ENCODE measurements around the gene DOLK.

DNA sequence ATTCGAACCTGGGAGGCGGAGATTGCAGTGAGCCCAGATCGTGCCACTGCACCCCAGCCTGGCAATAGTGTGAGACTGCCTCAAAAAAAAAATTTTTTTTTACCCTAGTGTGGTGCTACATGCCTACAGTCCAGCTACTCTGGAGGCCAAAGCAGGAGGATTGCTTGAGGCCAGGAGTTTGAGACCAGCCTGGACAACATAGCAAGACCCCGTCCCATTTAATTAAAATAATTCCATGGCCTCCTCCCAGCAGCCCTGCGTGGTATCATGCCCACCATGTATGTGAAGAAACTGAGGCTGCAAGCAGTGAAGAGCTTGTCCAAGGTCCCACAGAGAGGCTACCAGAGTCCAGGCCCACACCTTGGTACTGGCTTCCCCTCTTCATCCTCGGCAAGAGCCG is 46.0 kb downstream of the DOLK start:
- TF ChIP-seq MAX (IDR thresholded peaks at IDR 0.05) (no peak), RAD21 (IDR thresholded peaks at IDR 0.05; ENCODE audit: low read depth) (no peak), ELF1 (IDR thresholded peaks at IDR 0.05; ENCODE audit: borderline replicate concordance, low read depth) (no peak), TCF7L2 (IDR thresholded peaks at IDR 0.05; ENCODE audit: borderline replicate concordance, extremely low read depth, insufficient read depth, insufficient read length) (no peak), POLR2AphosphoS5 (IDR thresholded peaks at IDR 0.05; ENCODE audit: low read depth, low read length) (no peak), EZH2phosphoT487 (IDR thresholded peaks at IDR 0.05; ENCODE audit: borderline replicate concordance) (no peak), CEBPB (IDR thresholded peaks at IDR 0.05; ENCODE audit: low read depth) (no peak), JUND (IDR thresholded peaks at IDR 0.05) (no peak), EZH2 (IDR thresholded peaks at IDR 0.05) (no peak)
- TF ChIP-seq, protein P1, sequence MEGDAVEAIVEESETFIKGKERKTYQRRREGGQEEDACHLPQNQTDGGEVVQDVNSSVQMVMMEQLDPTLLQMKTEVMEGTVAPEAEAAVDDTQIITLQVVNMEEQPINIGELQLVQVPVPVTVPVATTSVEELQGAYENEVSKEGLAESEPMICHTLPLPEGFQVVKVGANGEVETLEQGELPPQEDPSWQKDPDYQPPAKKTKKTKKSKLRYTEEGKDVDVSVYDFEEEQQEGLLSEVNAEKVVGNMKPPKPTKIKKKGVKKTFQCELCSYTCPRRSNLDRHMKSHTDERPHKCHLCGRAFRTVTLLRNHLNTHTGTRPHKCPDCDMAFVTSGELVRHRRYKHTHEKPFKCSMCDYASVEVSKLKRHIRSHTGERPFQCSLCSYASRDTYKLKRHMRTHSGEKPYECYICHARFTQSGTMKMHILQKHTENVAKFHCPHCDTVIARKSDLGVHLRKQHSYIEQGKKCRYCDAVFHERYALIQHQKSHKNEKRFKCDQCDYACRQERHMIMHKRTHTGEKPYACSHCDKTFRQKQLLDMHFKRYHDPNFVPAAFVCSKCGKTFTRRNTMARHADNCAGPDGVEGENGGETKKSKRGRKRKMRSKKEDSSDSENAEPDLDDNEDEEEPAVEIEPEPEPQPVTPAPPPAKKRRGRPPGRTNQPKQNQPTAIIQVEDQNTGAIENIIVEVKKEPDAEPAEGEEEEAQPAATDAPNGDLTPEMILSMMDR (IDR thresholded peaks at IDR 0.05 in 2 of 3, conservative IDR thresholded peaks at IDR 0.05 in 1 of 3; ENCODE audit: borderline replicate concordance in 1 of 3, insufficient read depth in 1 of 3, low read depth in 2 of 3, low read length in 2 of 3): no peak
- TF ChIP-seq, protein P2, sequence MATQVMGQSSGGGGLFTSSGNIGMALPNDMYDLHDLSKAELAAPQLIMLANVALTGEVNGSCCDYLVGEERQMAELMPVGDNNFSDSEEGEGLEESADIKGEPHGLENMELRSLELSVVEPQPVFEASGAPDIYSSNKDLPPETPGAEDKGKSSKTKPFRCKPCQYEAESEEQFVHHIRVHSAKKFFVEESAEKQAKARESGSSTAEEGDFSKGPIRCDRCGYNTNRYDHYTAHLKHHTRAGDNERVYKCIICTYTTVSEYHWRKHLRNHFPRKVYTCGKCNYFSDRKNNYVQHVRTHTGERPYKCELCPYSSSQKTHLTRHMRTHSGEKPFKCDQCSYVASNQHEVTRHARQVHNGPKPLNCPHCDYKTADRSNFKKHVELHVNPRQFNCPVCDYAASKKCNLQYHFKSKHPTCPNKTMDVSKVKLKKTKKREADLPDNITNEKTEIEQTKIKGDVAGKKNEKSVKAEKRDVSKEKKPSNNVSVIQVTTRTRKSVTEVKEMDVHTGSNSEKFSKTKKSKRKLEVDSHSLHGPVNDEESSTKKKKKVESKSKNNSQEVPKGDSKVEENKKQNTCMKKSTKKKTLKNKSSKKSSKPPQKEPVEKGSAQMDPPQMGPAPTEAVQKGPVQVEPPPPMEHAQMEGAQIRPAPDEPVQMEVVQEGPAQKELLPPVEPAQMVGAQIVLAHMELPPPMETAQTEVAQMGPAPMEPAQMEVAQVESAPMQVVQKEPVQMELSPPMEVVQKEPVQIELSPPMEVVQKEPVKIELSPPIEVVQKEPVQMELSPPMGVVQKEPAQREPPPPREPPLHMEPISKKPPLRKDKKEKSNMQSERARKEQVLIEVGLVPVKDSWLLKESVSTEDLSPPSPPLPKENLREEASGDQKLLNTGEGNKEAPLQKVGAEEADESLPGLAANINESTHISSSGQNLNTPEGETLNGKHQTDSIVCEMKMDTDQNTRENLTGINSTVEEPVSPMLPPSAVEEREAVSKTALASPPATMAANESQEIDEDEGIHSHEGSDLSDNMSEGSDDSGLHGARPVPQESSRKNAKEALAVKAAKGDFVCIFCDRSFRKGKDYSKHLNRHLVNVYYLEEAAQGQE (IDR thresholded peaks at IDR 0.05; ENCODE audit: low read depth): no peak
